ENCODE results near the gene RANBP10. TPM values are rescaled to one million over a fixed set of nuclear protein-coding genes. Genes with fewer than 3 reads are reported as not detected.

The RANBP10 gene
- total and polyA plus RNA-seq, 2 of the 13 experiments (the other 11 are each of a cell fraction or from before 2014, with no cell fraction given) = 9.2 to 22.7 TPM

DNA sequence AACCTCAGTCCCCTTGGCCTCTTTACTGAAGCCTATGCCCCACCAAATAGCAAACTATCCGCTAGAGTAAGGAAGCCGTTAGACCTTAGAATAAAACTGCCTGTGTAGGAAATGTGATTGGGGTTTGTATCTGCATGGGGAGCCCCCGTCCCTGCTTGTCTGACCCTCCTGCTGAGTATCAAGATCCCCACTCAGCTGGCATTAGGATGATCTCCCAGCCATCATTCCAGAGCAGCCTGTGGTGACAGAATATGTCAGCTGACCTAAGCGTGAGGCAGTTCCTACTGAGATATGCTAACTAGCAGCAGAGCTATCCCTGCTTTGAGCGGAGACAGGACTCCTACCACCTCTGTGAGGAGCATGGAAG, 86.6 kb downstream of the RANBP10 start (continued):
- TF ChIP-seq MLXIP (CRISPR knock-in tag; IDR thresholded peaks at IDR 0.05; ENCODE audit: borderline replicate concordance) = no peak
- TF ChIP-seq PRDM4 (CRISPR knock-in tag; IDR thresholded peaks at IDR 0.05; ENCODE audit: borderline replicate concordance) = no peak
- no peak for TF ChIP-seq FOXM1 (CRISPR knock-in tag; IDR thresholded peaks at IDR 0.05)
- TF ChIP-seq JUN (CRISPR knock-in tag; IDR thresholded peaks at IDR 0.05) = no peak
- no peak for TF ChIP-seq TOPORS (CRISPR knock-in tag; IDR thresholded peaks at IDR 0.05)
- TF ChIP-seq SAFB2 (CRISPR knock-in tag; IDR thresholded peaks at IDR 0.05; ENCODE audit: borderline replicate concordance, low read depth) = no peak
- TF ChIP-seq STAT5B (CRISPR knock-in tag; IDR thresholded peaks at IDR 0.05) = no peak
- no peak for TF ChIP-seq ZNF841 (CRISPR knock-in tag; IDR thresholded peaks at IDR 0.05; ENCODE audit: borderline replicate concordance)
- no peak for TF ChIP-seq ZNF160 (CRISPR knock-in tag; IDR thresholded peaks at IDR 0.05)
- TF ChIP-seq ZNF382 (CRISPR knock-in tag; IDR thresholded peaks at IDR 0.05; ENCODE audit: borderline replicate concordance) = no peak
- no peak for TF ChIP-seq ZNF180 (CRISPR knock-in tag; IDR thresholded peaks at IDR 0.05; ENCODE audit: borderline replicate concordance, low read depth)
- TF ChIP-seq ZFP1 (CRISPR knock-in tag; IDR thresholded peaks at IDR 0.05) = no peak
- TF ChIP-seq GTF3A (CRISPR knock-in tag; conservative IDR thresholded peaks at IDR 0.05) = no peak
- TF ChIP-seq CEBPZ (IDR thresholded peaks at IDR 0.05; ENCODE audit: low read length) = no peak
- TF ChIP-seq, protein P1, sequence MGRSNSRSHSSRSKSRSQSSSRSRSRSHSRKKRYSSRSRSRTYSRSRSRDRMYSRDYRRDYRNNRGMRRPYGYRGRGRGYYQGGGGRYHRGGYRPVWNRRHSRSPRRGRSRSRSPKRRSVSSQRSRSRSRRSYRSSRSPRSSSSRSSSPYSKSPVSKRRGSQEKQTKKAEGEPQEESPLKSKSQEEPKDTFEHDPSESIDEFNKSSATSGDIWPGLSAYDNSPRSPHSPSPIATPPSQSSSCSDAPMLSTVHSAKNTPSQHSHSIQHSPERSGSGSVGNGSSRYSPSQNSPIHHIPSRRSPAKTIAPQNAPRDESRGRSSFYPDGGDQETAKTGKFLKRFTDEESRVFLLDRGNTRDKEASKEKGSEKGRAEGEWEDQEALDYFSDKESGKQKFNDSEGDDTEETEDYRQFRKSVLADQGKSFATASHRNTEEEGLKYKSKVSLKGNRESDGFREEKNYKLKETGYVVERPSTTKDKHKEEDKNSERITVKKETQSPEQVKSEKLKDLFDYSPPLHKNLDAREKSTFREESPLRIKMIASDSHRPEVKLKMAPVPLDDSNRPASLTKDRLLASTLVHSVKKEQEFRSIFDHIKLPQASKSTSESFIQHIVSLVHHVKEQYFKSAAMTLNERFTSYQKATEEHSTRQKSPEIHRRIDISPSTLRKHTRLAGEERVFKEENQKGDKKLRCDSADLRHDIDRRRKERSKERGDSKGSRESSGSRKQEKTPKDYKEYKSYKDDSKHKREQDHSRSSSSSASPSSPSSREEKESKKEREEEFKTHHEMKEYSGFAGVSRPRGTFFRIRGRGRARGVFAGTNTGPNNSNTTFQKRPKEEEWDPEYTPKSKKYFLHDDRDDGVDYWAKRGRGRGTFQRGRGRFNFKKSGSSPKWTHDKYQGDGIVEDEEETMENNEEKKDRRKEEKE (IDR thresholded peaks at IDR 0.05) = no peak
- TF ChIP-seq, protein P2, sequence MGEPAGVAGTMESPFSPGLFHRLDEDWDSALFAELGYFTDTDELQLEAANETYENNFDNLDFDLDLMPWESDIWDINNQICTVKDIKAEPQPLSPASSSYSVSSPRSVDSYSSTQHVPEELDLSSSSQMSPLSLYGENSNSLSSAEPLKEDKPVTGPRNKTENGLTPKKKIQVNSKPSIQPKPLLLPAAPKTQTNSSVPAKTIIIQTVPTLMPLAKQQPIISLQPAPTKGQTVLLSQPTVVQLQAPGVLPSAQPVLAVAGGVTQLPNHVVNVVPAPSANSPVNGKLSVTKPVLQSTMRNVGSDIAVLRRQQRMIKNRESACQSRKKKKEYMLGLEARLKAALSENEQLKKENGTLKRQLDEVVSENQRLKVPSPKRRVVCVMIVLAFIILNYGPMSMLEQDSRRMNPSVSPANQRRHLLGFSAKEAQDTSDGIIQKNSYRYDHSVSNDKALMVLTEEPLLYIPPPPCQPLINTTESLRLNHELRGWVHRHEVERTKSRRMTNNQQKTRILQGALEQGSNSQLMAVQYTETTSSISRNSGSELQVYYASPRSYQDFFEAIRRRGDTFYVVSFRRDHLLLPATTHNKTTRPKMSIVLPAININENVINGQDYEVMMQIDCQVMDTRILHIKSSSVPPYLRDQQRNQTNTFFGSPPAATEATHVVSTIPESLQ (CRISPR knock-in tag; conservative IDR thresholded peaks at IDR 0.05) = no peak
- 0 out of 2 replicates have a peak, but pooled peaks have one; percentile 45 for TF ChIP-seq FLYWCH1 (CRISPR knock-in tag; IDR thresholded peaks at IDR 0.05)

Measured in HepG2 (cell line).